GM19372 (cell line): ENCODE measurements around the gene PRKG2.
"Not testable (repeated sequence)": the region's sequence is repeated elsewhere in the genome, so short reads cannot be mapped to it uniquely, and the experiment has no call there.

Experiments
- ATAC-seq: cut with Tn5 transposase; IDR thresholded peaks from one replicate; pipeline ENCODE4 v1.9.1; 2021; ENCODE audit warnings: mild to moderate bottlenecking, low read depth, moderate library complexity; ENCODE audit not compliant: unreplicated experiment

The PRKG2 gene

GRCh38 chr4:81164623-81165416 lies 50.2 kb downstream of the PRKG2 start:
- ATAC-seq = no peak

GRCh38 chr4:81164126-81164525 lies 50.9 kb downstream of the PRKG2 start:
- ATAC-seq = no peak

GRCh38 chr4:81162752-81163458 lies 52.1 kb downstream of the PRKG2 start:
- no peak for ATAC-seq

- ATAC-seq = not testable (repeated sequence)
Measured at GRCh38 chr4:81153714-81154323, 61.2 kb downstream of the PRKG2 start.

GRCh38 chr4:81152839-81153713 lies 61.9 kb downstream of the PRKG2 start:
- no peak for ATAC-seq

GRCh38 chr4:81149976-81150375 lies 65.0 kb downstream of the PRKG2 start:
- no peak for ATAC-seq

GRCh38 chr4:81148576-81148975 lies 66.4 kb downstream of the PRKG2 start:
- no peak for ATAC-seq

- ATAC-seq = no peak
Measured at GRCh38 chr4:81146466-81146865, 68.6 kb downstream of the PRKG2 start.

GRCh38 chr4:81143183-81143582 lies 71.8 kb downstream of the PRKG2 start:
- ATAC-seq = no peak

- no peak for ATAC-seq
Measured at GRCh38 chr4:81142744-81143143, 72.3 kb downstream of the PRKG2 start.

GRCh38 chr4:81137894-81138293 lies 77.1 kb downstream of the PRKG2 start:
- no peak for ATAC-seq

- no peak for ATAC-seq
Measured at GRCh38 chr4:81137446-81137845, 77.6 kb downstream of the PRKG2 start.

GRCh38 chr4:81136161-81136905 lies 78.7 kb downstream of the PRKG2 start:
- ATAC-seq = no peak

GRCh38 chr4:81135501-81135900 lies 79.5 kb downstream of the PRKG2 start:
- no peak for ATAC-seq

GRCh38 chr4:81131563-81131962 lies 83.5 kb downstream of the PRKG2 start:
- ATAC-seq = no peak

- no peak for ATAC-seq
Measured at GRCh38 chr4:81131066-81131465, 84.0 kb downstream of the PRKG2 start.

GRCh38 chr4:81130569-81130968 lies 84.5 kb downstream of the PRKG2 start:
- no peak for ATAC-seq

- no peak for ATAC-seq
Measured at GRCh38 chr4:81120055-81120454, 95.0 kb downstream of the PRKG2 start.

GRCh38 chr4:81118086-81118485 lies 96.9 kb downstream of the PRKG2 start:
- ATAC-seq = no peak

- no peak for ATAC-seq
Measured at GRCh38 chr4:81116566-81116965, 98.5 kb downstream of the PRKG2 start.
